NCI-H1694 treated with DMSO at 0.1 percent for 48 hours (cell line): Measurements from ENCODE around the gene CRYL1.

ENCODE experiments used
- DNase-seq: peaks from one replicate; lab custom pipeline; 2025; lab: John Stamatoyannopoulos, UW

CRYL1 gene, protein sequence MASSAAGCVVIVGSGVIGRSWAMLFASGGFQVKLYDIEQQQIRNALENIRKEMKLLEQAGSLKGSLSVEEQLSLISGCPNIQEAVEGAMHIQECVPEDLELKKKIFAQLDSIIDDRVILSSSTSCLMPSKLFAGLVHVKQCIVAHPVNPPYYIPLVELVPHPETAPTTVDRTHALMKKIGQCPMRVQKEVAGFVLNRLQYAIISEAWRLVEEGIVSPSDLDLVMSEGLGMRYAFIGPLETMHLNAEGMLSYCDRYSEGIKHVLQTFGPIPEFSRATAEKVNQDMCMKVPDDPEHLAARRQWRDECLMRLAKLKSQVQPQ

DNA sequence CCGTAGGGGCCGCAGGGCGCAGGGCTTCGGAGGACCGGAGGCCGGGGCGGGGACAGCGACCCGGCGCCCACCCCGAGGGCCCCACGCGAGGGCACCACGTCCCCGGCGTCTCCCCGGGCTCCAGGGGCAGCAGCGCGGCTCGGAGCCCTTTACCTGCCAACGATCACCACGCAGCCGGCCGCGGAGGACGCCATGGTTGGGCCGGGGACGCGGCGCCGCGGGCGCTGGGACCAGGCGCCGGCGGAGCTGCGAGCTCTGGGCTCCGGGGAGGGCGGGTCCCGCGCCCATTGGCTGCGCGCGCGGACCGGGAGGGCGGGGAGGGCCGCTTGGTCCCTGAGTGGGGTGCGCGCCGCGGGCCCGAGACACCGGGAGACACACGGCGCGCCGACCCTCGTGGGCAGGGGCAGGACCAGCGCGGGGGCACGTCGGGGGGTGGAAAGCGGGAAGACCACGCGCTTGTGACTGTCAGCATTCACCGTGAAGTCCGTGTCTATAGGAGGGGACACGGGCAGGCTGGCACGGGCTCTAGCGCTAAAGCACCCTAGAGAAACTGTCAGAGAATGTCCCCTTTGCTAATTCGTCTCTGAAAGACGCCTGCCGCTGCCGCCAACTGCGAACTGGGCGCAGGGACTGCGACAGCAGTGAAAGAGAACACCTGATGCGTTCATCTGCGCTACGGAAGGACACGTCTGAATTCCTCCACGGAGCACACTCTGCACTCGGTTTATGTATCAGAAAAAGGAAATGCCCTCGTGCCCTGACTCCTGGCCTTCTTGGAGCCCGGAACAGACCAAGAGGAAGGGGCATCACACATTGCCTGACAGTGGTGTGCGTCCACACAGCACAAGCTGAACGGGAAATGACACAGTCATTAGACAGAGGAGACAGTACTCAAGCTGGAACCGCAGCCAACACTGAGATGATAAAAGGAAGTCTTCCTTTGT lies at the start of gene CRYL1:
Gene CRYL1, minus strand, starts transcription at position 257 of the 944 bp plus-strand sequence. Its CDS starts 63 bp downstream, at position 194.
- DNase-seq: peak; percentile 58

- no peak for DNase-seq
Measured at GRCh38 chr13:20573636-20574035, 48.0 kb upstream of the CRYL1 start.

DNA sequence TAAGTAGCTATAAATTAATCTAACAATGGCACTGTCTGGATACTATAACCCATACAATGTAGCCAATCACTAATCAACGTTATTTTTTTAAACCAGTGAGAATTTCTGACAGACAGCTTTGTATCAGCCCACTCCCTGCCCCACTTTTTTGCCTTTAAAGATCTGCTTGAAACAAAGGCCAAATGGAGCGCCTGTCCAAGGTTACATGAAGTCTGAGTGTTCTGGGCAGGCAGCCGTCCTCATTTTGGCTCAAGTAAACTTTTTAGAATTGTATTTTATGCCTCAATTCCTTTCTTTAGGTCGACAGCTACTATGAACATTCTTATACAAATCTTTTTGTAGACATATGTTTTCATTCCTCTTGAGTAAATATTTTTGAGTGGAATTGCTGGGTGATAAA lies 47.5 kb upstream of the CRYL1 start:
- DNase-seq: no peak

DNA sequence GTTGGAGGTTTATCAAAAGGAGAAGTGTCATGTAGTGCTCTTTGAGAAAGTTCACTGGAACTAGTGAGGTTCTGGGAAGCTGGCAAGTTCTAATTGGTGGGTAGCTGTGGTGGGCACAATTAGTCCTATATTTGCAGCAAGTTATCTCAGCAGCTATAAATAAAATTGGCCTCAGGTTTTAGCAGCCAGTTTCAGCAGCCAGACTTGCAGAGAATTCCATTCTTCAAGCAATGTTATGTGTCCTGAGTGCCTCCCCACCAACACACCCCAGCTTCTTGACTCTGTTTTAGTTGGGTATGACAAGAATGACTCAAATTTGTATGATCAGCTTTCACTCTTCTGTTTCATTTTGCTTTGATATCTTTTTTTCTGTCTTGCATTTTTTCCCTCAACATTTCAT lies 46.0 kb upstream of the CRYL1 start:
- DNase-seq: no peak

GRCh38 chr13:20570517-20570916 lies 44.9 kb upstream of the CRYL1 start:
- DNase-seq: no peak

DNA sequence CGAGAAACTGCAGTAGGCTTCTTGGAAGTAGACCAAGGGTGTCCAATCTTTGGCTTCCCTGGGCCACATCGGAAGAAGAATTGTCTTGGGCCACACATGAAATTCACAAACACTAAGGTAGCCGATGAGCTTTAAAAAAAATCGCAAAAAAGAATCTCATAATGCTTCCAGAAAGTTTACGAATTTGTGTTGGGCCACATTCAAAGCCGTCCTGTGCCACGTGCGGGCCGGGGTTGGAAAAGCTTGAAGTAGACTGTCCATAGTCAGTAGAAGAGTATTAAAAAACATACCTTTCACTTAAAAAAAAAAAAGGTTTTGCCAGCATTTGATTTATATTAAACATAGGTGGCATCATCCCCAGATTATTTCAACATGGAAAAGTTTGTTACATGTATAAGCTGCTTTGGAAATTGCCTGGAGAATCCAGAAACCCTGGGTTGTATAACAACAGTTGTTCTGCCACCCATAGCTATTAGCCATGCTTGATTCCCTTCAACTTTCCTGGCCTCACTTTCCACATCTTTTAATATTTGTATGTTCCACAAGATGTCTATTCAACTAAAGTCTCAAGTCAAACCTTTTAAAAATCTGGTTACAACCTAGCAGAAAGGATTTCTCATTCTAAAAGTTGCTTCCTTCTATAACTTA lies 42.3 kb upstream of the CRYL1 start:
- no peak for DNase-seq

DNA sequence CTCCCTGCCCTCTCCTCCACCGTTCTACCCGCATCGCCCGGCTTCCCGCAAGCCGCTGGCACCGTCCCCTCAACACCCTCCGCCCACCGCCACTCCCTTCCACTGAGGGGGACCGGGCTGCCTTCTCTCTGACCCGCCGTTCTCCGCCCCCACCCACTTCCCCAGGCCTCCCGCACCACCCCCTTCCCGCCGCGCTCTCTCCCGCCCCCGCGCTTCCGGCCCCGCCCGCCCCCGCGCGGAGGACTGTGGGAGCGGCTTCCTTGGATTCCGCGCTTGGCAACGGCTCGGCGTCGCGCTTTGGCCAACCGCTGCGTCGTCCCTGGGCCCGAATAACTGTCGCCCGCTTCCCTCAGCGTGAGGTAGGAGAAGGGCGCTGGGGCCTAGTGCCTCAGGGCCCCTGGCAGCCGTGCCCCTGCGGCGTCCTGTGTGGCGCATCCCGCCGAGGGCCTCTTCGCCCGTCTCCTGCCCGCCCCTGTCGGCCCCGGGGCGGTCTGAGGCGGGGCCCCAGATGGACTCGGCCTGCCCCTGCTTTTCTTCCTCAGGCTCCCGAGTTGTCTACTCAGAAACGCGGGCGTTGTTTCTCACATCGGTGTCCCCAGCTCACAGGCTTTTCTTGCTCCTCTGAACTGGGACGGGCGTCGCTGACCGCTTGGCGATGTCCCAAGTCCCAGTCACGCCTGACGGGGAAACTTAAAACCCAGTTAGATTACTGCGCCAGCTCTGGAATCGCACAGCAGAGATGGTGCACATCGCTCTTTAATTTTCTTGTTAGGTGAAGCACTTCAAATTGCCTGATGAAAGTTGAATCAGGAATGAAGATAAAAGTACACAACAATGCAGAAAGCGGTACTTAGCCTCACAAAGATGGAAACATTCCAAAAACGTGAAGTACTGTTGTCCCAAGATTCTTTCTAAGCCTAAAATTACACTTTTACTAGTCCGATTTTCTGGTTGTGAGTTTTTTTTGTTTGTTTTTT lies 41.5 kb upstream of the CRYL1 start, which contains the start of gene IFT88:
Gene IFT88, plus strand, starts transcription at position 260 of the 977 bp plus-strand sequence. CDS start 7,229 bp downstream, outside the sequence.
- peak; percentile 48 for DNase-seq

DNA sequence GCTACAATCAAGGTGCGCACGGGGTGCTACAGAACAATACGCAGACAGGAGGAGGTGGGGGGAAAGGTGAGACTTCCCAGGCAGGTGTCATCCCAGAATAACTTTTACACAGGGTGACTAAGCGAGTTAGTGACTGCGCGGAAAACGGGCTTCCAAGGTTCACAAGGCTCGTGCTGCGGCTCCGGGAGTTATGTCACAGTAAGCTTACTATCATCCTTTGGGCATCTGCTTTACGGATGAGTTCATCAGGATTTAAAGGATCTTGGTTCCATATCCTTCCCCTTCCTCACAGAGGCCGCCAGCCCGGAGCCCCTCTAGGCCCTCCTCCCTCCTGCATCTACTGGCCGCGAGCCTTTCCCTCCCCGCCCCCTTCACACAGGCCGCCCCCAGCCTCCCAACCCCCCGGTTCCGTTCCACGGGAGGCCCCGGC lies 40.8 kb upstream of the CRYL1 start:
- no peak for DNase-seq

- no peak for DNase-seq
Measured at GRCh38 chr13:20565115-20565736, 39.6 kb upstream of the CRYL1 start.

DNA sequence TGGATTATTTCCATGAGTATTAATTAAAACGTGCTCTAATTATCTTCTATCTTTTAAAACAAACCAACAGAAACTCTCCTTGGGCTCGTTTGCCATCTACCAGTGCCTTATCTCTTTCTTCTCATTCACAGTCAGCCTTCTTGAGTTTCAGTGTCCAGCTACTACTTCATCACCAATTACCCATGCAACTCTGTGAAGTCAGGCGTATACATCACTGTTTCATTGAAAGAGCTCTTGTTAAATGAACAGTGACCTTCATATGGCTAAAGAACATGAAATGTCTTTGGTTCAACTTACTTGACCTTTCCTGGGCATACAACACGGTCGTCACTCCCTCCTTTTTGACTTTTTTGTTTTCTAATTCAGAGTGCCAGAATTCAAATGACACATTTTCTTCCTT lies 36.1 kb upstream of the CRYL1 start:
- no peak for DNase-seq

GRCh38 chr13:20559659-20560356 lies 34.2 kb upstream of the CRYL1 start:
- DNase-seq: no peak

GRCh38 chr13:20558982-20559381 lies 33.3 kb upstream of the CRYL1 start:
- DNase-seq: no peak

DNA sequence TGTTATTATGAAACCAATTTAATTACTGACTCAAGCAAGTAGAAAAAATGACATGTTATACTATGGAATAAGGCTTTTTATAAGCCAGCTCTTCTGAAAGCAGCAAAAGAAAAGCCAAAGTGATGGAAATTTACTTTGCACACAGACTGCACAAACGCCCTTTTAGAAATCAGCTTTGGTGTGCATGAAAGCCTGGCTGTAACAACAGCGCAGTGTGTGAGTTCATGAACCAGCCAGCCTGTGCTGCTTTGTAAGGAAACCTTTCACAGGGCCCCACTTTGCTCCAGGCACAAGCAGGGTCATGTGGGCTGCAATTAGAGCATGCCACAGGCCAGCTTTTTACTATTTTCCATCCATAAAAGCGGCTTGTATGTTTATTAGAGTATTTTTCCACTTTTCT lies 27.7 kb upstream of the CRYL1 start:
- DNase-seq: no peak

DNA sequence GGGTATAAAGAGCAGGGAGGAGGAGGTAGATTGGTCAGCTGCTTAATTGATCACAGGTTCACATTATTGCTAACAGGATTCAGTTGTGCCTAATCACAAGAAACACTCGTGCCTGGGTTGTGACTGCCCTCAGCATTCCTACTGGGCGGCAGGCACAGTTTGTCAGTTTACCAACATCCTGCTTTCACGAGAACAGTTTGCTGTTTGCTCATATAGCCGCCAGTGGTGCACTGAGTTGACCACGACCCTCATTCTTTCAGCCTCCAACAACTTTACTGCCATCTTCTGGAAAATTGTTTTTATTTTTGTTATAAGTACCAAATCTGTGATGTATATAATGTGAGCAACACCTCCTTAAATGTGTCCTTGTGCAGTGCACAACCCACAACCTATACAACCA lies 25.1 kb upstream of the CRYL1 start:
- DNase-seq: no peak

- DNase-seq: no peak
Measured at GRCh38 chr13:20547479-20547908, 21.8 kb upstream of the CRYL1 start.

GRCh38 chr13:20546556-20546955 lies 20.9 kb upstream of the CRYL1 start:
- DNase-seq: no peak

GRCh38 chr13:20544201-20544923 lies 18.7 kb upstream of the CRYL1 start:
- no peak for DNase-seq

GRCh38 chr13:20536992-20537391 lies 11.3 kb upstream of the CRYL1 start:
- DNase-seq: no peak

DNA sequence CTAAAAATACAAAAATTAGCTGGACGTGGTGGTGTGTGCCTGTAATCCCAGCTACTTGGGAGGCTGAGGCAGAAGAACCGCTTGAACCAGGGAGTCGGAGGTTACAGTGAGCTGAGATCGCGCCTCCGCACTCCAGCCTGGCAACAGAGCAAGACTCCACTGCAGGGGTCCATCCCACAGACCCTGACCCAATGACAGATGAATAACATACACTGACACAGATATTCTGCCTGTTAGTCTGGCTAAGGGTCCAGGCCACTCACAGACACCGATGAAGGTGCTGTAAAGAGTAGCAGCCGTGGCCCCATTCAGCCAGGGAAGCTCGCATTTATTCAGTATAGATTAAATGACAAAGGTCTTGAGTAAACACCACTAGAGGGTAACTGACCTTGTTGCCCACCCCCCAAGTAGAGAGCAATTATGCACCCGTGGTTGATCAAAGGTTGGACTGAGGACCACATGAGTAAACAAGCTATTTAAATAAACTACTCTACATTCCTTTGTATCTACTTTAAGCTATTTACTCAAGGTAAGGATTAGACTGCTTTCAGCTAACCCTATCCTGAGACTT lies 8.5 kb upstream of the CRYL1 start:
- no peak for DNase-seq
